Globus pallidus (tissue), 1 donor: ENCODE data around the gene LPAR3.
"Not testable (repeated sequence)": the region's sequence is repeated elsewhere in the genome, so short reads cannot be mapped to it uniquely, and the experiment has no call there.

Experiments used
- DNase-seq: peaks from one replicate; pipeline ENCODE4 v3.0.0-alpha.2; 2015; ENCODE audit warnings: low spot score

The LPAR3 gene

GRCh38 chr1:84892705-84893618 lies at the start of gene LPAR3:
TSS of gene LPAR3 (minus strand) at chr1:84893206. CDS start at chr1:84866120, 27,086 bp downstream.
- DNase-seq: no peak

GRCh38 chr1:84941843-84942242 lies 48.8 kb upstream of the LPAR3 start:
- DNase-seq: no peak

GRCh38 chr1:84940481-84940880 lies 47.5 kb upstream of the LPAR3 start:
- no peak for DNase-seq

- no peak for DNase-seq
Measured at GRCh38 chr1:84939761-84940160, 46.8 kb upstream of the LPAR3 start.

- DNase-seq: no peak
Measured at GRCh38 chr1:84939151-84939550, 46.1 kb upstream of the LPAR3 start.

- peak; percentile 65 for DNase-seq
Measured at GRCh38 chr1:84936116-84936810, 43.3 kb upstream of the LPAR3 start.

- DNase-seq: no peak
Measured at GRCh38 chr1:84933011-84933611, 40.1 kb upstream of the LPAR3 start.

GRCh38 chr1:84930831-84931230 lies 37.8 kb upstream of the LPAR3 start:
- no peak for DNase-seq

- no peak for DNase-seq
Measured at GRCh38 chr1:84930329-84930728, 37.3 kb upstream of the LPAR3 start.

- DNase-seq: no peak
Measured at GRCh38 chr1:84929581-84929980, 36.6 kb upstream of the LPAR3 start.

GRCh38 chr1:84928979-84929378 lies 36.0 kb upstream of the LPAR3 start:
- no peak for DNase-seq

- no peak for DNase-seq
Measured at GRCh38 chr1:84923317-84923716, 30.3 kb upstream of the LPAR3 start.

- DNase-seq: no peak
Measured at GRCh38 chr1:84920159-84920558, 27.2 kb upstream of the LPAR3 start.

GRCh38 chr1:84919461-84919970 lies 26.5 kb upstream of the LPAR3 start:
- no peak for DNase-seq

GRCh38 chr1:84918726-84919336 lies 25.8 kb upstream of the LPAR3 start:
- DNase-seq: no peak

- no peak for DNase-seq
Measured at GRCh38 chr1:84916897-84917296, 23.9 kb upstream of the LPAR3 start.

- DNase-seq: no peak
Measured at GRCh38 chr1:84913555-84913892, 20.5 kb upstream of the LPAR3 start.

- DNase-seq: no peak
Measured at GRCh38 chr1:84912726-84913554, 19.9 kb upstream of the LPAR3 start.

- not testable (repeated sequence) for DNase-seq
Measured at GRCh38 chr1:84908746-84909464, 15.9 kb upstream of the LPAR3 start.

GRCh38 chr1:84907095-84907827 lies 14.3 kb upstream of the LPAR3 start:
- no peak for DNase-seq
